ENCODE measurements around the gene PITPNC1.

- no peak for TF ChIP-seq CTCF (IDR thresholded peaks at IDR 0.05)
- no peak for TF ChIP-seq POLR2AphosphoS5 (IDR thresholded peaks at IDR 0.05; ENCODE audit: low read depth, low read length)
- no peak for TF ChIP-seq REST (IDR thresholded peaks at IDR 0.05; ENCODE audit: insufficient read depth in 1 of 2, low read depth in 2 of 2, low read length in 1 of 2)
- no peak for TF ChIP-seq TCF7L2 (IDR thresholded peaks at IDR 0.05; ENCODE audit: low read depth, low read length)
Measured at GRCh38 chr17:67506966-67507365, 129.9 kb downstream of the PITPNC1 start.

All from Panc1 (cell line).